Fibroblast of pulmonary artery (primary cell): ENCODE results near the gene VAV2.

Experiments used
- DNase-seq: peaks from one replicate; pipeline ENCODE4 v3.0.0-alpha.2; 2010; ENCODE audit warnings: low read depth
- H3K4me3 ChIP-seq: replicated peaks from 2 replicates; pipeline ENCODE4 v1.5.1; 2011; ENCODE audit warnings: low read depth, mild to moderate bottlenecking, control low read depth, low read length, moderate library complexity
- TF ChIP-seq, protein P1 (sequence below): IDR thresholded peaks from 2 replicates; pipeline ENCODE4 v1.5.1; 2011; ENCODE audit warnings: mild to moderate bottlenecking, control low read depth, low read length, inconsistent platforms; ENCODE audit errors: missing control alignments

VAV2 gene

DNA sequence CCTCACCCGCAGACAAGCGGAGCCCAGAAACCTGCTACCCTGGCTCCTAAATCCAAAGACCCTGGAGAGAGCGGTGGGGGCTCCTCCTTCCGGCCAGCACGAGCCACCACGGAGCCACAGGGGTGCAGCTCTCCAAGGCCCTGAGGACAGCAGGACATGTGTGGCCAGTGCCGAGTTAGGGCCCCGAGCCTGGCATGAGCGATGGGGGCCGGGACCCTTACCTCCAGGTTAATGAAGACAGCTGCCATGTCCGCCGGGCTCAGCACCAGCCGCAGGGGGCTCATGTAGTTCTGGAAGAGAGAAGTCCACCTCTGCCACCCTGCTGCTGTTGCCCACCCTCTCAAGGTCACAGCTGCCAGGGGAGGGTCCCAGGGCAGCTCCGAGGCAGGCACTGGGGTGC, 185.1 kb downstream of the VAV2 start:
- H3K4me3 ChIP-seq: no peak overlapping the region
- TF ChIP-seq, protein P1, sequence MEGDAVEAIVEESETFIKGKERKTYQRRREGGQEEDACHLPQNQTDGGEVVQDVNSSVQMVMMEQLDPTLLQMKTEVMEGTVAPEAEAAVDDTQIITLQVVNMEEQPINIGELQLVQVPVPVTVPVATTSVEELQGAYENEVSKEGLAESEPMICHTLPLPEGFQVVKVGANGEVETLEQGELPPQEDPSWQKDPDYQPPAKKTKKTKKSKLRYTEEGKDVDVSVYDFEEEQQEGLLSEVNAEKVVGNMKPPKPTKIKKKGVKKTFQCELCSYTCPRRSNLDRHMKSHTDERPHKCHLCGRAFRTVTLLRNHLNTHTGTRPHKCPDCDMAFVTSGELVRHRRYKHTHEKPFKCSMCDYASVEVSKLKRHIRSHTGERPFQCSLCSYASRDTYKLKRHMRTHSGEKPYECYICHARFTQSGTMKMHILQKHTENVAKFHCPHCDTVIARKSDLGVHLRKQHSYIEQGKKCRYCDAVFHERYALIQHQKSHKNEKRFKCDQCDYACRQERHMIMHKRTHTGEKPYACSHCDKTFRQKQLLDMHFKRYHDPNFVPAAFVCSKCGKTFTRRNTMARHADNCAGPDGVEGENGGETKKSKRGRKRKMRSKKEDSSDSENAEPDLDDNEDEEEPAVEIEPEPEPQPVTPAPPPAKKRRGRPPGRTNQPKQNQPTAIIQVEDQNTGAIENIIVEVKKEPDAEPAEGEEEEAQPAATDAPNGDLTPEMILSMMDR: no peak
- no peak for DNase-seq

DNA sequence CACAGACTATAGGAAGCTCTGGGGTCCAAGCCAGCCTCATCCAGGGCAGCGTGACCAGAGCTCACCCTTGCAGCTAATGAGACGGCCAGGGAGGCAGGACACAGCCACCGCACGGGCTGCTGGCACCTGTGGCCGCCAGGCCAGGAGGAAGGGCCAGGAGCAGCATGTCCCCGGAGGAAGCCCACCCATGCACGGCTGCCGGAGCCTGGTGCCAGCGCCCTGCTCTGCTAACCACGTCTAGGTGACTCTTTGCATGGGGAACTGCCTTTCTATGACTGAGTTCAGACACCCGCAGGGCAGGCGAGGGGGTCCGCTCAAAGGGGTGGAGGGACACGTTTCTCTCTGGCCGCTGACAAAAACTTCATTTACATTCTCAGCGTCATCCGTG, 185.5 kb downstream of the VAV2 start:
- no peak overlapping the region for H3K4me3 ChIP-seq
- TF ChIP-seq, protein P1: no peak
- DNase-seq: no peak

DNA sequence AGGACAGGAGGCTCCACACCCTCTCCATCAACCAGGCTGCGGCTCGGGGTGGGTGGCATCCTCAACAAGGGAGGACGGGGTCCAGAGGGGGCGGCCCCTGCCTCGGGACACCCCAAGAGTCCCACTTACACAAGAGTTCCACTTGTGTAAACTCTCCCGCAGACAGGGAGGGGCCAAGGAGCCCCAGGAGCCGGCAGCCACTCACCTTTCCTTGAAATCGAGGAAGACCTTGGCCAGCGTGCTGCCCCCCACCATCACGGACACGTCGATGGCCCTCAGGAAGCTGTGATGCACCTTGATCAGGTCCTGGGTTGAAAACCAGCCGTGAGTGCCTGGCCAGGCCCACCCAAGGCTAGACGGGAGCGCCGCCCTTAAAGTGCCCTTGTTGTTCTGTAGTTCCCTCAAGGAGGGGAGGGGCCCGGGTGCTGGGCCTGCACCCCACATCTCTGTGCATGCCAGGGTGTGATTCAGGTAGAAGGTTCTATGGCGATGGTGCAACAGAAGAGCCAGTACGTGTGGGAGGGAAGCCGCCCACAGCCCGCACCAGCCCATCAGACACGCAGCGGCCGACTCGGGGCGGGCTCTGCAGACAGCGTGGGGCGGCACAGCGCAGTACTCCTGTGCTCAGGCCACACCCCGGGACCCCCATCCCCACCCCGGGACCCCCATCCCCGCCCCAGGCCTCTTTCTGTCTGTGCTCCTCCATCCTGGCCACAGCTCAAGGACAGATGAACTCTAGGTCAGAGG, 186.1 kb downstream of the VAV2 start:
- DNase-seq: no peak
- TF ChIP-seq, protein P1: no peak

DNA sequence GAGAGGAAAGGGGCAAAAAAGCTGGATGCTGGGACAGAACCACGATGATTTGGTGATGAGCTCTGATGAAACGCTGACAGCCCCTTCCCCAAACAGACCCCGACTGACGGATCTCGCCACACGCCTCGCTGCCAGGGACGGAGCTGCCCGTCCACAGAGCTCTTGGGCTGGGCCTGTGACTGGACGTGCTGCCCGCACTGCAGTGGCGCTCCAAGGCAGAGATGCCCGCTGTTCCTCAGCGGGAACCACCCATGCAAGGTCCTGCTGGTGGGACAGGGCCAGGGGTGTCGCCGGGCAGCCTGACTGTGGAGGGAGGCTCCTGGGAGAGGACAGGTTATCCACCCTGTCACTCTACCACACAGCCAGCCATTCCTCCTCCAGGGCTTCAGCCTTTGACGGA, 187.9 kb downstream of the VAV2 start:
- no peak for DNase-seq
- H3K4me3 ChIP-seq: no peak overlapping the region
- TF ChIP-seq, protein P1: no peak

More for the DNA sequence above, 186.1 kb downstream of the VAV2 start:
- no peak overlapping the region for H3K4me3 ChIP-seq

DNA sequence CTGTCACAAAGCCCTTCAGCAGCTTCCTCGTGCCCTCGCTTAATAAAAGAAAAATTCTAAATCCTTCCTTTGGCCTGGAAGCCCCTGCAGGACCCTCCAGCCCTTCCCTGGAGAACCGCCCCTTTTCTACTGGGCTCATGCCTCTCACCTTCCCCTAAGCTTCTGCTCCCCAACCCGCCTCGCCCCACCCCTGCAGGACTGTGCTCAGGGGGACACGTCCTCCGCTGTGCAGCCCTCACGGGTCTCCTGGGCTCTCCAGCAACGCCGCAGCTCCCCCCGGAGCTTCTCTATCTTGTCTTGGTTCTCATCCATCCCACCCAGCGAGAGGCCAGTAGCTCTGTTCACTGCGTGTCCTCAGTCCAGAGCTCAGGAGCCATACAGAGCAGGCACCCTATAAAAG, 188.4 kb downstream of the VAV2 start:
- TF ChIP-seq, protein P1: no peak
- no peak for DNase-seq
- no peak overlapping the region for H3K4me3 ChIP-seq

DNA sequence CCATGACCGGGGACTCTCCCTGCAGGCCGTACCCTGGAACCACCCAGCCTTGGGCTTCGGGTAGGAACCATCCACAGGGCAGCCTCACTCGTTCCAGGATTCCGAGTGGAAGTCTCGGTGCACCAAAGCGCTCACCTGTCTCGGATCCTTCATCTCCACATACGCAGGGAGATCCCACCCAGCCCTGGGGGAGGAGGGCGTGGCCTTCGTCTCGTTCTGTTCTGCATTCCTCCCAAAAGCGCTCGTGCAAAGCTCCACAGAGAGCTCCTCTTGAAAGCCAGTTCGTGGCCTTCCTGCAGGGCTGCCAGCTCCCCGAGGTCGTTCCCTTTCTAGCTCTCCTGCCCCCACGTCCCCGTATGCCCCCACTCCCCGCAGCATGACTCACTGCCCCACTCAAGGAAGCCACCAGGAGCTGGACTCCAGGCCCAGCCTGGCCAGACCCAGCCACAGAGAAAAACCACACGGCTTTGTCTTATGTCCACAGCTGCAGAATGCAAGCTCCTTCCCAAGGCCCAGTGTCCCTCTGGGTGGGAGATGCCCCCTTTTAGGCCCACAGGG, 189.0 kb downstream of the VAV2 start:
- H3K4me3 ChIP-seq: no peak overlapping the region
- no peak for DNase-seq
- TF ChIP-seq, protein P1: no peak

DNA sequence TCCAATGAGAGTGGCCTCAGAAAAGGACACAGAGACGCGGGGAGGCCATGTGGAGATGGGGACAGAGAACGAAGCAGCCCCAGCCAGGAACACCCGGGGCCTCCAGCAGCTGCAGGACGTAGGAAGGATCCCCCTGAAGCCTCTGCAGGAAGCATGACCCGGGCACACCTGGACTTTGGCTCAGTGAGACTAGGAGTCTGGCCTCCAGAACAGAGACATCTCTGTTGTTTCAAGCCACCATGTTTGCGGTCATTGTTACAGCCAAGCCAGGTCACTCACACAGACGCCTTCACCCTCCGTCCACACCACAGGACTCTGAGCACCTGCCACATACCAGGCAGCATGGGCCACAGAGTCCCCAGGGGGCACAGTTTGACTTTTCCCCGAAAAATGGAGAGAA, 190.4 kb downstream of the VAV2 start:
- no peak for DNase-seq
- TF ChIP-seq, protein P1: no peak
- no peak overlapping the region for H3K4me3 ChIP-seq
